ENCODE results near the gene USP9X.
"Not testable (repeated sequence)": the region's sequence is repeated elsewhere in the genome, so short reads cannot be mapped to it uniquely, and the experiment has no call there.

USP9X gene

GRCh38 chrX:41084893-41085511, at the start of gene USP9X:
Gene USP9X, plus strand, starts transcription at chrX:41085445. Its CDS starts 38,184 bp downstream, at chrX:41123629.
- DNase-seq = peak; percentile 57 to 65

GRCh38 chrX:41035582-41035981, 49.7 kb upstream of the USP9X start:
- no peak for DNase-seq

- no peak for DNase-seq
Measured at GRCh38 chrX:41036668-41037326, 48.4 kb upstream of the USP9X start.

- DNase-seq = no peak
Measured at GRCh38 chrX:41043196-41043595, 42.0 kb upstream of the USP9X start.

- no peak for DNase-seq
Measured at GRCh38 chrX:41043674-41044345, 41.4 kb upstream of the USP9X start.

- no peak for DNase-seq
Measured at GRCh38 chrX:41045960-41046567, 39.2 kb upstream of the USP9X start.

GRCh38 chrX:41047878-41048534, 37.2 kb upstream of the USP9X start:
- no peak for DNase-seq

- no peak for DNase-seq
Measured at GRCh38 chrX:41050359-41050758, 34.9 kb upstream of the USP9X start.

- DNase-seq = no peak
Measured at GRCh38 chrX:41051288-41051687, 34.0 kb upstream of the USP9X start.

GRCh38 chrX:41055740-41056139, 29.5 kb upstream of the USP9X start:
- DNase-seq = no peak

- not testable (repeated sequence) for DNase-seq
Measured at GRCh38 chrX:41063276-41063675, 22.0 kb upstream of the USP9X start.

- DNase-seq = no peak
Measured at GRCh38 chrX:41064018-41064417, 21.2 kb upstream of the USP9X start.

- no peak for DNase-seq
Measured at GRCh38 chrX:41066391-41066790, 18.9 kb upstream of the USP9X start.

GRCh38 chrX:41066969-41067368, 18.3 kb upstream of the USP9X start:
- no peak for DNase-seq

GRCh38 chrX:41067721-41068120, 17.5 kb upstream of the USP9X start:
- DNase-seq = no peak

GRCh38 chrX:41076742-41077141, 8.5 kb upstream of the USP9X start:
- DNase-seq = no peak

- DNase-seq = no peak
Measured at GRCh38 chrX:41081821-41082220, 3.4 kb upstream of the USP9X start.

- no peak for DNase-seq
Measured at GRCh38 chrX:41082783-41083182, 2.5 kb upstream of the USP9X start.

- peak; percentile 88 to 89 for DNase-seq
Measured at GRCh38 chrX:41084044-41084892, 977 bp upstream of the USP9X start.

GRCh38 chrX:41085512-41085877, 250 bp downstream of the USP9X start:
- DNase-seq = no peak

GRCh38 chrX:41085878-41086626, 807 bp downstream of the USP9X start:
- DNase-seq = peak in 1 of 2 experiments; percentile 1

GRCh38 chrX:41086627-41086932, 1.3 kb downstream of the USP9X start:
- DNase-seq = no peak
